ENCODE results near the gene PLEKHG5.

PLEKHG5 gene

GRCh38 chr1:6509220-6509918 lies 17.9 kb upstream of the PLEKHG5 start:
- no peak for DNase-seq (ENCODE audit: low read depth in 2 of 2)

- DNase-seq (ENCODE audit: low read depth in 2 of 2), result no peak
Observed at GRCh38 chr1:6508816-6509189, 17.3 kb upstream of the PLEKHG5 start.

GRCh38 chr1:6508154-6508815 lies 16.8 kb upstream of the PLEKHG5 start:
- DNase-seq (ENCODE audit: low read depth in 2 of 2), result no peak

GRCh38 chr1:6507461-6507911 lies 16.0 kb upstream of the PLEKHG5 start:
- no peak for DNase-seq (ENCODE audit: low read depth in 2 of 2)

- no peak for DNase-seq (ENCODE audit: low read depth in 2 of 2)
Observed at GRCh38 chr1:6507037-6507428, 15.6 kb upstream of the PLEKHG5 start.

- no peak for DNase-seq (ENCODE audit: low read depth in 2 of 2)
Observed at GRCh38 chr1:6506210-6507036, 15.0 kb upstream of the PLEKHG5 start.

GRCh38 chr1:6505367-6506209 lies 14.1 kb upstream of the PLEKHG5 start:
- DNase-seq (ENCODE audit: low read depth in 2 of 2), result no peak

GRCh38 chr1:6504887-6505286 lies 13.4 kb upstream of the PLEKHG5 start:
- no peak for DNase-seq (ENCODE audit: low read depth in 2 of 2)

GRCh38 chr1:6503884-6504602 lies 12.6 kb upstream of the PLEKHG5 start:
- DNase-seq (ENCODE audit: low read depth in 2 of 2), result no peak

- DNase-seq (ENCODE audit: low read depth in 2 of 2), result no peak
Observed at GRCh38 chr1:6502000-6502891, 10.8 kb upstream of the PLEKHG5 start.

- DNase-seq (ENCODE audit: low read depth in 2 of 2), result no peak
Observed at GRCh38 chr1:6501279-6501813, 9.9 kb upstream of the PLEKHG5 start.

GRCh38 chr1:6500544-6501278 lies 9.2 kb upstream of the PLEKHG5 start:
- no peak for DNase-seq (ENCODE audit: low read depth in 2 of 2)

- DNase-seq (ENCODE audit: low read depth in 2 of 2), result no peak
Observed at GRCh38 chr1:6499296-6499695, 7.8 kb upstream of the PLEKHG5 start.

- no peak for DNase-seq (ENCODE audit: low read depth in 2 of 2)
Observed at GRCh38 chr1:6498576-6499111, 7.2 kb upstream of the PLEKHG5 start.

- no peak for DNase-seq (ENCODE audit: low read depth in 2 of 2)
Observed at GRCh38 chr1:6497867-6498575, 6.6 kb upstream of the PLEKHG5 start.

GRCh38 chr1:6497215-6497866 lies 5.9 kb upstream of the PLEKHG5 start:
- DNase-seq (ENCODE audit: low read depth in 2 of 2), result no peak

- no peak for DNase-seq (ENCODE audit: low read depth in 2 of 2)
Observed at GRCh38 chr1:6496890-6497214, 5.4 kb upstream of the PLEKHG5 start.

- no peak for DNase-seq (ENCODE audit: low read depth in 2 of 2)
Observed at GRCh38 chr1:6496365-6496721, 4.9 kb upstream of the PLEKHG5 start.

Measured in stimulated activated CD4-positive, alpha-beta T cell treated with anti-CD3 and anti-CD28 coated beads, Interleukin-15, amount 100 ng/mL, for 48 hours (primary cell).